ENCODE measurements around the gene COL4A2.

GRCh38 chr13:110491869-110492678 lies 185.0 kb downstream of the COL4A2 start:
- TF ChIP-seq, protein P1, sequence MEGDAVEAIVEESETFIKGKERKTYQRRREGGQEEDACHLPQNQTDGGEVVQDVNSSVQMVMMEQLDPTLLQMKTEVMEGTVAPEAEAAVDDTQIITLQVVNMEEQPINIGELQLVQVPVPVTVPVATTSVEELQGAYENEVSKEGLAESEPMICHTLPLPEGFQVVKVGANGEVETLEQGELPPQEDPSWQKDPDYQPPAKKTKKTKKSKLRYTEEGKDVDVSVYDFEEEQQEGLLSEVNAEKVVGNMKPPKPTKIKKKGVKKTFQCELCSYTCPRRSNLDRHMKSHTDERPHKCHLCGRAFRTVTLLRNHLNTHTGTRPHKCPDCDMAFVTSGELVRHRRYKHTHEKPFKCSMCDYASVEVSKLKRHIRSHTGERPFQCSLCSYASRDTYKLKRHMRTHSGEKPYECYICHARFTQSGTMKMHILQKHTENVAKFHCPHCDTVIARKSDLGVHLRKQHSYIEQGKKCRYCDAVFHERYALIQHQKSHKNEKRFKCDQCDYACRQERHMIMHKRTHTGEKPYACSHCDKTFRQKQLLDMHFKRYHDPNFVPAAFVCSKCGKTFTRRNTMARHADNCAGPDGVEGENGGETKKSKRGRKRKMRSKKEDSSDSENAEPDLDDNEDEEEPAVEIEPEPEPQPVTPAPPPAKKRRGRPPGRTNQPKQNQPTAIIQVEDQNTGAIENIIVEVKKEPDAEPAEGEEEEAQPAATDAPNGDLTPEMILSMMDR (IDR thresholded peaks at IDR 0.05) = no peak
- TF ChIP-seq EP300 (IDR thresholded peaks at IDR 0.05) (no peak), POLR2AphosphoS5 (IDR thresholded peaks at IDR 0.05) (no peak)
